Naive B cell (primary cell): ENCODE data around the gene DPP10. TPM values are rescaled to one million over a fixed set of nuclear protein-coding genes. Genes with fewer than 3 reads are reported as not detected.

Experiments used
- ATAC-seq, 2 donors: fragments of 150-1000 bp; cut with Tn5 transposase; 2 replicates each; pipeline ENCODE4 v1.10.0; 2021; ENCODE audit warnings: low read depth in 2 of 2, mild to moderate bottlenecking in 2 of 2, moderate library complexity in 2 of 2
- DNase-seq: peaks from one replicate; pipeline ENCODE4 v3.0.0; 2022
- H3K27ac Mint-ChIP-seq, 6 donors: one replicate each; pipeline ENCODE4 v1.8.0; 2020 to 2022; ENCODE audit warnings: mild to moderate bottlenecking in 6 of 6, mixed read lengths in 6 of 6, moderate library complexity in 5 of 6, inconsistent platforms in 2 of 6
- H3K27me3 Mint-ChIP-seq, 3 donors: one replicate each; pipeline ENCODE4 v1.8.0; 2021 to 2022; ENCODE audit warnings: mixed read lengths in 3 of 3, mild to moderate bottlenecking in 1 of 3
- H3K36me3 Mint-ChIP-seq, 2 donors: one replicate each; pipeline ENCODE4 v1.8.0; 2020 to 2022; ENCODE audit warnings: mixed read lengths in 2 of 2, inconsistent platforms in 1 of 2, mild to moderate bottlenecking in 1 of 2
- H3K4me1 Mint-ChIP-seq, 3 donors: one replicate each; pipeline ENCODE4 v1.8.0; 2020 to 2022; ENCODE audit warnings: mixed read lengths in 3 of 3, inconsistent platforms in 1 of 3, mild to moderate bottlenecking in 1 of 3, moderate library complexity in 1 of 3
- H3K4me3 Mint-ChIP-seq, 8 donors: one replicate each; pipeline ENCODE4 v1.8.0; 2020 to 2022; ENCODE audit warnings: mild to moderate bottlenecking in 8 of 8, mixed read lengths in 8 of 8, moderate library complexity in 8 of 8, inconsistent platforms in 2 of 8
- H3K9me3 Mint-ChIP-seq, 7 donors: one replicate each; pipeline ENCODE4 v1.8.0; 2020 to 2022; ENCODE audit warnings: mixed read lengths in 7 of 7, mild to moderate bottlenecking in 5 of 7, inconsistent platforms in 2 of 7, moderate library complexity in 1 of 7
- polyA plus RNA-seq, 6 donors: library from polyadenylated mRNA; unstranded; fragments of 300-500 nt; fragmentation: Illumina TruSeq; gene quantifications; one replicate each; pipeline ENCODE4 v1.2.3, GENCODE V29; 2021; ENCODE audit warnings: low read depth in 6 of 6

Gene DPP10
- polyA plus RNA-seq, 6 donors from 2014 or later = not detected

GRCh38 chr2:115161771-115162493 lies 719.5 kb downstream of the DPP10 start:
- no peak overlapping the region for H3K27ac Mint-ChIP-seq

DNA sequence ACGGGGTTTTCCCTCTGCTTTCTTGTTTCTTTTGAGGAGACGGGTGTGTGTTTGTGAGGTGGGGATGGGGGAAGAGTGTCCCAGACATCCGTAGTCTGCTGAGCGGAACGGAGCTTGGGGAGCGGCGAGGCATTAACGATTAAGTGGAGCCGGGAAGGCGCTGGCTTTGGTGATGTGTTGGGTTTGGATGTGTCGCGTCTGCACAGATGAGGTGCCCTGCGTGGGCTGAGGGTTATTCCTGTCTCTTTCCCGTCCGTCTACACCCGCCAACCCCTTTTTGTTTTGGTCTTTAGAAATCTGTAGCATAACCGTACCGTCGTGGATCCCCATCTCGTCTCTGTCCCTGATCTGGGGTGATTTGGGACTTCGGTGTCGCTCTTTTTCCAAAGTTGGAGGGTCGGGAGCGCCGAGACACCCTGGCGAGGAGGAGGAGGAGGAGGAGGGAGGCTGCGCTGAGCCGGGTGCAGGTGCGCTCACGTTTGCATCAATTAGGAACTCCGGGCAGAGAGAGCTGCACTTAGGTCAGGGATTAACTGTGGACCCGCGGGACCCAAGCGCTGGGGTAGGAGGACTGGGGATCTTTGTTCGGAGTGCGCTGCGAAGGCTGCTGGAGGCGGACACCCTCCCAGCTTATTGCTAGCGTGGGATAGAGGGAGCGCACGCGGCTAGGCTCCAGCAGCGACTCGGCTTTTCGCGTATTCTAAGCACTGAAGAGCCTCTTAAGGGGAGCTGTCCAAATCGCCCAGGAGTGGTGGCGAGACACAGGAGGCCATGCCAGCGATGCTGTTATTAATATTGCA lies 720.3 kb downstream of the DPP10 start:
- DNase-seq (no peak), ATAC-seq (no peak)
- Mint-ChIP-seq H3K4me3 (peak overlapping the region in 5 of 8 donors; percentile 18 to 83 (median 49)), H3K9me3 (peaks cover 0 to 7% (median 3%) of the 10 kb centered on the region in 7 donors), H3K27me3 (peaks cover 25 to 27% (median 26%) of the 10 kb centered on the region in 3 donors), H3K27ac (no peak overlapping the region), H3K4me1 (peaks cover 0 to 17% (median 0%) of the 10 kb centered on the region in 3 donors), H3K36me3 (peaks cover 0 to 8% of the 10 kb centered on the region in 2 donors)

More at GRCh38 chr2:115161771-115162493, 719.5 kb downstream of the DPP10 start:
- peak overlapping the region in 1 of 8 donors; percentile 18 for H3K4me3 Mint-ChIP-seq
- H3K4me1 Mint-ChIP-seq = peaks cover 0 to 17% (median 0%) of the 10 kb centered on the region in 3 donors
- no peak for ATAC-seq
- H3K36me3 Mint-ChIP-seq = peaks cover 0 to 8% of the 10 kb centered on the region in 2 donors
- H3K9me3 Mint-ChIP-seq = peaks cover 0 to 7% (median 3%) of the 10 kb centered on the region in 7 donors
- no peak for DNase-seq
- peaks cover 25 to 27% (median 26%) of the 10 kb centered on the region in 3 donors for H3K27me3 Mint-ChIP-seq

- DNase-seq = no peak
- Mint-ChIP-seq H3K36me3 (peaks cover 0 to 8% of the 10 kb centered on the region in 2 donors), H3K9me3 (peaks cover 0 to 7% (median 3%) of the 10 kb centered on the region in 7 donors), H3K27me3 (peaks cover 25 to 27% (median 26%) of the 10 kb centered on the region in 3 donors), H3K4me3 (peak overlapping the region in 2 of 8 donors; percentile 47 to 71), H3K27ac (no peak overlapping the region), H3K4me1 (peaks cover 0 to 17% (median 0%) of the 10 kb centered on the region in 3 donors)
- ATAC-seq = no peak
These were observed 721.1 kb downstream of the DPP10 start for GRCh38 chr2:115163572-115163971.

DNA sequence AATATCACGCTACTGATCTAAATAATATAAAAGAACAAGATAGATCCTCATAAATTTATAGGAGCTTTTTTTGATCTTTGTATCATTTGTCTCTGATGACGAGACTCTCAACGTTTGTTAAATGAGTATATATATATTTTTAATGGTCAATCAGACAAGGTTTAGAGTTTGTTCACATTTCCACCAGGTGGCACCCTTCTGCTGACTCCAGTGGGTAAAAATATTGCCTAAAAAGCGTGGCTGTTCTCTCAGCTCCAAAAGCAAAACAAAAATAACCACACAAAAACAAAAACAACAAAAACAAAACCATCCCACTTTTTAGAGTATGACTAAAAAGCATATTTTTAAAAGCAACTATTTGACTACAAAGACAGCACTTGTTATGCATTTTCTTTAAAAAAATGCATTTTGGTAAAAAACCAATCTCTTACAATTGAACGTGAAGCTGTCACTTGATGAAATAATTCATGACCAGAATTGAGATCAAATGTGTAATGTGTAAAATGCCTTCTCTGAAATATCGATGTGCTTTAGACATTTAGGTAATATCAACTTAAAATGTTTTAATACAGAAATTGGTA lies 723.2 kb downstream of the DPP10 start:
- no peak overlapping the region for H3K27ac Mint-ChIP-seq
- H3K4me3 Mint-ChIP-seq = no peak overlapping the region
- ATAC-seq (no peak), DNase-seq (no peak)
- H3K36me3 Mint-ChIP-seq = peaks cover 0 to 5% of the 10 kb centered on the region in 2 donors
- peaks cover 18 to 21% (median 21%) of the 10 kb centered on the region in 3 donors for H3K27me3 Mint-ChIP-seq
- peaks cover 0 to 4% (median 3%) of the 10 kb centered on the region in 7 donors for H3K9me3 Mint-ChIP-seq
- H3K4me1 Mint-ChIP-seq = peaks cover 0 to 15% (median 0%) of the 10 kb centered on the region in 3 donors

GRCh38 chr2:115168457-115168856 lies 726.0 kb downstream of the DPP10 start:
- no peaks in the 10 kb centered on the region for H3K4me1 Mint-ChIP-seq
- H3K9me3 Mint-ChIP-seq = peaks cover 0 to 3% (median 0%) of the 10 kb centered on the region in 7 donors
- no peak overlapping the region for H3K4me3 Mint-ChIP-seq
- peaks cover 2 to 3% (median 3%) of the 10 kb centered on the region in 3 donors for H3K27me3 Mint-ChIP-seq
- ATAC-seq (no peak), DNase-seq (no peak)
- H3K36me3 Mint-ChIP-seq = no peaks in the 10 kb centered on the region
- no peak overlapping the region for H3K27ac Mint-ChIP-seq

GRCh38 chr2:115169814-115170213 lies 727.4 kb downstream of the DPP10 start:
- H3K4me3 Mint-ChIP-seq = no peak overlapping the region
- H3K27ac Mint-ChIP-seq = no peak overlapping the region
- DNase-seq = no peak
- no peak for ATAC-seq
- no peaks in the 10 kb centered on the region for H3K4me1 Mint-ChIP-seq
- peaks cover 0 to 3% (median 0%) of the 10 kb centered on the region in 7 donors for H3K9me3 Mint-ChIP-seq
- H3K36me3 Mint-ChIP-seq = no peaks in the 10 kb centered on the region
- H3K27me3 Mint-ChIP-seq = no peaks in the 10 kb centered on the region

DNA sequence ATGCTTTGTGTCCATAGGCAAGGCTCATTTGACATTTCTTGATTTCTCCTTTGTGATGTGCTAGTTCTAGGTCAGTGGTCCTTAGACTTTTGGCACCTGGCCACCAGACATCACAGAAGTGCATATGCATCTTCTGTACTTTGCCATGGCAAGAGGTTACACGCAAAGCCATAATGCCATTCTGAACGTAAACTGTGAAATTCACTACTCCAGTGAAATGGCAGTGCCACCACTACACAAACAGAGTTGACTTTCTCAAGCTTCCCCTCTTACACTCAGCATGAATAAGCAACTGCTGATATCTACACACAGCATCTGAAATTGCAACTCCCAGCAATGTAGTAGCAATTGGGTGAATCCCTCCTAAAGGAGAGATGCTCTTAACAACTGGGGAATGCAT lies 729.3 kb downstream of the DPP10 start:
- no peak for ATAC-seq
- Mint-ChIP-seq H3K9me3 (peaks cover 0 to 4% (median 0%) of the 10 kb centered on the region in 7 donors), H3K4me1 (no peaks in the 10 kb centered on the region), H3K27ac (no peak overlapping the region), H3K27me3 (no peaks in the 10 kb centered on the region), H3K36me3 (no peaks in the 10 kb centered on the region), H3K4me3 (no peak overlapping the region)
- no peak for DNase-seq

DNA sequence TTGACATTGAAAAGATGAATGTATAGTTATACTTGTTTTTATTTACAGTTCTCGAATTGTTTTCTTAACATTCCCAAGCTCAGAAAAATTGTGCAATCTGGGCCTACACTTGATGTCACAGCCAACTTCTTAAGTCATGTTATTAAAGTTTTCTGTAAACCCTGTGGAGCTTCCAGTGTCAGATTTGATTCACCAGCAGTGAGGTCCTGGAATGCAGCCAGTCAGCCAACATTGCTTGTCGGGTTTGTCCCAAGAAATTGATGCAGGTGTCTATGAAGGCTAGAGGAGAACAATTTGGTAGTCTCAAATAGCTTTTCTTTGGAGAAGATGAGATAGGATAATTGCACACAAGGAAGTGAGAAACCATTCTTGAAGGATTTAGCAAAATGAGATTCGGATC lies 732.2 kb downstream of the DPP10 start:
- ATAC-seq = no peak
- H3K9me3 Mint-ChIP-seq = peaks cover 0 to 4% (median 0%) of the 10 kb centered on the region in 7 donors
- H3K4me1 Mint-ChIP-seq = no peaks in the 10 kb centered on the region
- no peaks in the 10 kb centered on the region for H3K27me3 Mint-ChIP-seq
- no peak overlapping the region for H3K4me3 Mint-ChIP-seq
- H3K36me3 Mint-ChIP-seq = no peaks in the 10 kb centered on the region
- DNase-seq = no peak
- no peak overlapping the region for H3K27ac Mint-ChIP-seq

DNA sequence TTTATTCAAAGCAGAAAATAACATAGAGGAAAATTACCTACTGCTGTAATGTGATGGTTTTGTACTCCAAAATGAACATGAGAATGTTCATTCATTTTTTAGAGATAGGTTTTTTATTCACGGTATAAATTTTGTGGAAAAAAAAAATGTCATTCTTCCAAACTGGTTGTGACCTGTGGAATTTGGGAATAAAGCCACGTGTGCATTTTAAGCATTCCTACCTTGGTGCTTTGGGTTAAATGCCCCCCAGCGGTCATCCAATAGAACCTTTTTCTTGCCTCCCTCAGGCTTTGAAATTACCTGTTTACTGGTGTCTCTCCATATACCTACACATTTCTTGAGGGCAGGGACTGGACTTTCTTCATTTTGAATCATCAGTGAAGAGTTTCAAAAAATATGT lies 740.7 kb downstream of the DPP10 start:
- Mint-ChIP-seq H3K4me3 (no peak overlapping the region), H3K27me3 (no peaks in the 10 kb centered on the region), H3K36me3 (no peaks in the 10 kb centered on the region), H3K27ac (no peak overlapping the region), H3K9me3 (peaks cover 0 to 10% (median 2%) of the 10 kb centered on the region in 7 donors), H3K4me1 (no peaks in the 10 kb centered on the region)
- ATAC-seq = no peak
- no peak for DNase-seq

GRCh38 chr2:115190459-115190858 lies 748.0 kb downstream of the DPP10 start:
- ATAC-seq (no peak), DNase-seq (no peak)
- Mint-ChIP-seq H3K27ac (no peak overlapping the region), H3K4me1 (no peaks in the 10 kb centered on the region), H3K4me3 (no peak overlapping the region), H3K36me3 (no peaks in the 10 kb centered on the region), H3K27me3 (peaks cover 0 to 6% (median 0%) of the 10 kb centered on the region in 3 donors), H3K9me3 (peaks cover 0 to 16% (median 5%) of the 10 kb centered on the region in 7 donors)

DNA sequence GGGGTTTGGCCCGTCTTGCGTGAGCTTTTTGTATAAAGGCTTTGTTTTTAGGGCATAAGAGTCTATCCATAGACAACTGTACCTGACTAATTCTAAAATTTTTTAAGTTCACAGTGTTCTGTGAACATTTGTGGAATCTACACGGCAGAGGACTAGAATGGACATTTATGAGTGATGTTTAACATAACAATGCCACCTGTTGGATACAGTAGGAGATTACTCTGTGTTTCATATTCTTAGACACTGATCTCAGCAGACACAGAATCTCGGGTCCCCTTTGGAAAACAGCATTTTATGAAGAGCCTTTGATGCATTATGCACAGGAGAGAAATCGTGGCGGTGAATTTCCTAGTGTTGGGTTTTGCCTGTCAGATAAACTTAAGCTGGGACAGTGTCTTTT lies 752.2 kb downstream of the DPP10 start:
- H3K27ac Mint-ChIP-seq = no peak overlapping the region
- DNase-seq = no peak
- no peak for ATAC-seq
- no peaks in the 10 kb centered on the region for H3K4me1 Mint-ChIP-seq
- no peak overlapping the region for H3K4me3 Mint-ChIP-seq
- H3K36me3 Mint-ChIP-seq = no peaks in the 10 kb centered on the region
- H3K9me3 Mint-ChIP-seq = peaks cover 0 to 11% (median 0%) of the 10 kb centered on the region in 7 donors
- H3K27me3 Mint-ChIP-seq = peaks cover 0 to 6% (median 0%) of the 10 kb centered on the region in 3 donors

GRCh38 chr2:115196587-115196986 lies 754.1 kb downstream of the DPP10 start:
- Mint-ChIP-seq H3K4me3 (no peak overlapping the region), H3K27ac (no peak overlapping the region), H3K9me3 (peaks cover 0 to 3% (median 0%) of the 10 kb centered on the region in 7 donors), H3K36me3 (no peaks in the 10 kb centered on the region), H3K4me1 (no peaks in the 10 kb centered on the region), H3K27me3 (peaks cover 0 to 6% (median 0%) of the 10 kb centered on the region in 3 donors)
- DNase-seq (no peak), ATAC-seq (no peak)

GRCh38 chr2:115199966-115200365 lies 757.5 kb downstream of the DPP10 start:
- Mint-ChIP-seq H3K9me3 (peaks cover 0 to 4% (median 0%) of the 10 kb centered on the region in 7 donors), H3K4me1 (no peaks in the 10 kb centered on the region), H3K27me3 (no peaks in the 10 kb centered on the region), H3K36me3 (no peaks in the 10 kb centered on the region), H3K4me3 (no peak overlapping the region), H3K27ac (no peak overlapping the region)
- ATAC-seq = no peak
- no peak for DNase-seq
